HG02610 (cell line): ENCODE data around the gene LPIN2.
A peak's percentile ranks its signal among the peaks of the same experiment; 100 is the strongest.
"Not testable (repeated sequence)": the region's sequence is repeated elsewhere in the genome, so short reads cannot be mapped to it uniquely, and the experiment has no call there.

Experiments
- ATAC-seq: cut with Tn5 transposase; IDR thresholded peaks from one replicate; pipeline ENCODE4 v1.9.1; 2021; ENCODE audit warnings: mild to moderate bottlenecking, moderate library complexity; ENCODE audit not compliant: unreplicated experiment

The LPIN2 gene

GRCh38 chr18:3044931-3045698 lies 32.2 kb upstream of the LPIN2 start:
- no peak for ATAC-seq

GRCh38 chr18:3042379-3042778 lies 29.4 kb upstream of the LPIN2 start:
- no peak for ATAC-seq

- ATAC-seq = no peak
These were observed 28.9 kb upstream of the LPIN2 start for GRCh38 chr18:3041843-3042242.

GRCh38 chr18:3040881-3041280 lies 27.9 kb upstream of the LPIN2 start:
- no peak for ATAC-seq

- no peak for ATAC-seq
These were observed 27.2 kb upstream of the LPIN2 start for GRCh38 chr18:3040173-3040572.

- peak; percentile 94 for ATAC-seq
These were observed 24.5 kb upstream of the LPIN2 start for GRCh38 chr18:3037423-3037915.

- no peak for ATAC-seq
These were observed 23.2 kb upstream of the LPIN2 start for GRCh38 chr18:3036108-3036507.

- ATAC-seq = no peak
These were observed 22.7 kb upstream of the LPIN2 start for GRCh38 chr18:3035635-3036034.

GRCh38 chr18:3032721-3033120 lies 19.8 kb upstream of the LPIN2 start:
- ATAC-seq = no peak

GRCh38 chr18:3029215-3029952 lies 16.4 kb upstream of the LPIN2 start:
- no peak for ATAC-seq

GRCh38 chr18:3028115-3028514 lies 15.2 kb upstream of the LPIN2 start:
- not testable (repeated sequence) for ATAC-seq

- ATAC-seq = no peak
These were observed 14.5 kb upstream of the LPIN2 start for GRCh38 chr18:3027370-3027891.

GRCh38 chr18:3025544-3025943 lies 12.6 kb upstream of the LPIN2 start:
- ATAC-seq = no peak

GRCh38 chr18:3023603-3024002 lies 10.7 kb upstream of the LPIN2 start:
- ATAC-seq = not testable (repeated sequence)

- ATAC-seq = no peak
These were observed 3.8 kb upstream of the LPIN2 start for GRCh38 chr18:3016585-3017297.

GRCh38 chr18:3015851-3016250 lies 2.9 kb upstream of the LPIN2 start:
- no peak for ATAC-seq

GRCh38 chr18:3015204-3015592 lies 2.3 kb upstream of the LPIN2 start:
- no peak for ATAC-seq

GRCh38 chr18:3014503-3015203 lies 1.7 kb upstream of the LPIN2 start:
- ATAC-seq = no peak

- ATAC-seq = peak; percentile 11
These were observed 564 bp downstream of the LPIN2 start for GRCh38 chr18:3012136-3013023.

GRCh38 chr18:3010086-3010485 lies 2.9 kb downstream of the LPIN2 start:
- ATAC-seq = no peak
